GOT3 (cell line): ENCODE data around the gene ASTN2.
"Not testable (repeated sequence)": the region's sequence is repeated elsewhere in the genome, so short reads cannot be mapped to it uniquely, and the experiment has no call there.

Experiments used
- DNase-seq: peaks from one replicate; lab custom pipeline; 2025; ENCODE audit warnings: mixed read lengths; lab: John Stamatoyannopoulos, UW

The ASTN2 gene

DNA sequence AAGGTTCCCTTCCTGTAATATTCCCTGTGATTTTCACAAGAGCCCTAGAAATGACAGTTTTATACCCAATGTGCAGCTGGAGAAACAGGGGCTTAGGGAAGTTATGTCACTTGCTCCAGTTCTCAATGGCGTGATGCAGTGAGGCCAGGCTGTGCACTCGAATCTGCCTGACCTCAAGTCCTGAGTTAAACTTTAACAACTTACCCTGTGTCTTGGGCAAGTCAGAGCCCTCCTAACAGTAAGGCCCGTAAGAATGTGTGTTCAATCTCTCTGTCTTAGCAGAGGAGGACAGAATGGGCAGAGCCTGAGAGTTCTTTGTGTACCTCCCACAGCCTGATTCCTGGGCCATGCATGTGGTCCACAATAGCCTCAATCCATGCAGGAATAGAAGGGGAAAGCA is 546.7 kb downstream of the ASTN2 start:
- no peak for DNase-seq

DNA sequence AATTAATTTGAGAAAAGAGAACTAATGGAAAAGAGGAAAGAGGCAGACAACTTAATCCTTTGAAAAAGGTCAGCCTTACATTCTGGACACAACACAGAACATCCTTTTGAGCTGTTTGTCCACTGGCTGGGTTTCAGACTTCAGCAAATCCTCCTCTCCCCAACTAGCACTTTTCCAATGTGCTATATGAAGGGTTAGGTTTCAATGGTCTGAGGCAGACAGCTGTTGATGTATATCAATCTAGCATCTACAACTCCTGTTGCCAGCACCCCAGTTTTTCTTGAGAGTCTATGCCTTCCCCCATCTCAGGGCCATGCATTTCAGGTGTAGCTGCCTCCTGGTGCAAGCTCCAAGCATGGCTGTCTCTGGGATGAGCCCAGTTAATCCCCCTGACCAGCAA is 553.5 kb downstream of the ASTN2 start:
- DNase-seq = no peak

DNA sequence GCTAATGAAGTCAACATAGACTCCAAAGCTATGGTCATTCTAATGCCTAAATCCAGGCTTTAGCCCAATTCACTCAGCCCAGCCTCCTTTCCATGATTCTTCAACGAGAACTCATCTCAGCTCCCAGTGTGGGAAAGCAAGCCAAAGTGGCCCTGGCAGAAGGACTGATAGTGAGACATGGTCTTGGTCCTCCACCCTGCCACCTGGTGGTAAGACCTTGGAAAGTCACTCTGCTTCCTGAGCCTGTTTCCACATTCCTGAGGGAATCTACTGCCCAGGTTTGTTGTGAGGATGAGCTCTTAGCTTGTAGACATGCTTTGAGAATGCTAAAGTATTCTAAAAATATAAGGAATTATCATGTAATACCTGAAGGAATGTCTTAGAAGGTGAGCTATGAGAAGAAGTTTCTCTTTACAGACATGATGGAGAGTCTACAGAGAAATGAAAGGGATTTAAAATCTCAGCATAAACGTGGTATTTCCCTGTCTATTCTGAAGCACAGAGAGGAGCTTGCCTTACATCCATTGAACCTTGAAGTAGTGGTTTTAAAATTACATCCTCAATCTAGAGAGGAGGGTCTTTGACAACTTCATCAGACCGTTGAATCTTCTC is 554.2 kb downstream of the ASTN2 start:
- DNase-seq = no peak

DNA sequence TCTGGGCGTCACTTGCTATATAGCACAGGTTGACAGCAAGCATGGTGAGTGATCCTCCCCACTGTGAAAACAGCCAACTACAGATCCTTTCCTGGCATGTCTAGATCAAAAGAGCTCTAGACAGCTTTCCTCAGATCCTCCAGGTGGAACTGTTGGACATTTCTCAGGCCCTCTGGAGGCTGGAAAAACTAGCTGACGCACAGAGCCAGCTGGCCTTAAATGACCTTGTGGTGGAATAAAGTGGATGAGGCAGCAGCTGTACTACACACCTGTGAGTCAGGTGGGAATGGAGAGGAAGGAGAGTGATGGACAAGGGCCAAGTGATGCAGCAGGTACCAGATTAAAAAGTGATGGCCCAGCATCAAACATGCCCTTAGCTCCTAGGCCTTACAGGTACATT is 555.1 kb downstream of the ASTN2 start:
- no peak for DNase-seq

DNA sequence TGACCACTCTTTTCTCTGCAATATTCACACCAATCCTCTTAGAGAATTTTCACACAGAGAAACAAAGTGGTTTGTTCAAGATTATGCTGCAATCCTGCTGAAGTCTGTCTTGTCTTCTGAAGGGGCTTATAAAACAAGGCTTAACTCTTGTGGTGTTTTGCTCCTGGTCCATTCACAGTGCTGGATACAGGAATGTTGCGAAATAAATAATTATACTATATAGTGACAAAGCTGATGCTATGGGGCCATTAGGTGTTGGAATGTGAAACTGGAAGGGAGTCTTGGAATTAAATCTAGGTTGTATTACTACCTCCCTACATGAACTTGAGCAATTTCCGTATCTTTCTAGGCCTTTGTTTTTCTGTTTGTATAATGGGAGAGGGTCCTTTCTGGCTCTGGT is 557.5 kb downstream of the ASTN2 start:
- DNase-seq = no peak

DNA sequence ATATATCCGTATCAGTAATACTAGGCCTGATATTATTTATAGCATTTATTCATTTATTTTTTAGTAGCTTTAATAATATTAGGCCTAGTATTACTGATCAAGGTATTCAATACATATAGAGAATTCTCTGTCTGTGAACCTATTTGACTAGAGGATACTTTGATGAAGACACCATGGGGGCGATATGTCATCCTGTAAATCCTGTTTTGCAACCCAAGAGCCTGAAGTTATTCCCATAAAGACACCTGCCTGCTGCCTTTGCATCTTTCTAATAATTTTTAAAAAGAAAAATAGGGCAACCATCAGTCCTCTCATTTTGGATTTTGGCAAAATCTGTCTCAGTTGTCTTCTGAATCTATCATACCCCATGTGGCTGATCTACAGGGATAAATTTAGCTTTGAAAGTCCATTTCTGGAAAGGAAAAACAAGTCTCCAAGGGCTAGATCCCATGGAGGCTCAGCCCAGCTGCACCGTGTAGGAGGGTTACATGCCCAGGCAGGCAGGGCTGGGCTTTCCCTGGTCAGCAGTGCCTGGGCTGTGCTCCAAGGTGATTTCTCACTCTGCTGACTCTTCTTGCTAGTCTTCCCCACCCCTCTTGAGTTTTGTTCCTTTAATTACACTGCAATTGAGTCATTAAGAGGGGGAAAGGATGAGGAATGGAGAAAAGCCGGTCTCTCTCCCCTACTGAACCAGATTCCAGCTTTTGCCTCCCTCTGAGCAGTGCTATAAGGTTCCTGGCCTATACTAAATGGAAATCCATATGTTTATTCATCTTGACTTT is 558.8 kb downstream of the ASTN2 start:
- DNase-seq = no peak

DNA sequence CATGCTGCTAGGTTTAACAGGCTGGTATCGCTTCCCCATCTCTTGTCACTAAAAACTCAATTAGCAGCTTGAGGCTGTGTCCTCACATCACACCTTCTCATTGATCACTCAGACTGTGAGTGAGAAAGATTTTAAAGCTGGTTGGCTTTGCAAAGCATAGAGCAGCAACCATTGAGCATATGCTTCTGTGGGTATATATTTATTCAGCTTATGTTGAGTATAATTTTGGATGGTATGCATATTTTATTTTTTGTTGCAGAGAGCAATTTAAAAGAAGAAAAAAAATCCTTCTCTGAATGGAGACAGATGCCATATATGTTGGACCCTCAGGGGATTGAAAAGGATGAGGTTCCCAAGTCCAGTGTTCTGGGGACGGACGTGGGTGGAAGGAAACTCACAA is 565.1 kb downstream of the ASTN2 start:
- no peak for DNase-seq

DNA sequence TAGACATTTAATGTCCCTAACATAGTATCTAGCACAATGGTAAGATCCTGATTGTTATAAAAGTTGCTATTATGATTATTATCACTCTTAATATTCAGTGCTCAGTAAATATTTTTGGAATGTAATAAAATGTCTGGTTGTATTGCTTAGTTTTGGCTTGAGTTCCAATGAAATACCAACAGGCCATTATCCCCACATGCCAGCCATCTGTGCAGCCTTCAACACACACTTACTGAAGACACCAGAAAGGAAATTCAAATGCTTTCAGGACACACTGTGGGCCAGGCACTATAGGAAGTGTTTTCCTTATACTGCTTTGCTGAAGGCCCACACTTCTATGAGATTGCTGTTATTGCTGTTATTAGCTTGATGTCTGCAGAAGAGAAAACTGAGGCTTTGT is 570.2 kb downstream of the ASTN2 start:
- no peak for DNase-seq

DNA sequence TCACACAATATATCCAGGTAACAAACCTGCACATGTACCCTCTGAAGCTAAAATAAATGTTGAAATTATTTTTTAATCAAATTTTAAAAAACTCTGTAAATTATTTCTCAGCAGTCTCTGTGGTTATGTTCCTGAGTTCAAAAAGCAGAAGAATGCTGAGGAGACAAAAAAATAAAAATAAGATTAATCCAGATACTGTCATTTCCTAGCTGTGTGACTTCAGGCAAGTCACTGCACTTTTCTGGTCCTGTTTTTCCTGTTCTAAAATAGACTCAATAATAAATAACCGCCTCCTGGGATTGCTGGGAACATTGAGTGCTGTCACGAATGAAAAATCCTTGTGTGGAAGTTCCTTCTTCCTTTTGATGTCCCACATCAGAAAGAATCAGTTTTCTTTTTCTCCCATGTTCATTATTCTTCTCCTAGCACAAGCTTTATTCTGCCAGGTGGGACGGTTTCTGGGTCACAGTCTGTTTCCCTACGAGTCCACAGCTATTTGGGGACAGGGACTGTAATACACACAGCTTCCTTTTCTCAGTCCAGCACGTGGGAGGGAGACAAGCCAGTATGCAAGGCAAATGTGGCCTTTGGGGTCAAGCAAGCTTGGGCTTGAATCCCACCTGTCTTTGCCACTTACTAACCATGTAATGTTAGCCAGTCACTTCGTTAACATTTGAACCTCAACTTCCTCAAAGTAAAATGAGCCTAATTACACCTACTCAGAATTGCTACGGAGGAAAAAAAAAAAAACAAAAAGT is 570.8 kb downstream of the ASTN2 start:
- DNase-seq = no peak

DNA sequence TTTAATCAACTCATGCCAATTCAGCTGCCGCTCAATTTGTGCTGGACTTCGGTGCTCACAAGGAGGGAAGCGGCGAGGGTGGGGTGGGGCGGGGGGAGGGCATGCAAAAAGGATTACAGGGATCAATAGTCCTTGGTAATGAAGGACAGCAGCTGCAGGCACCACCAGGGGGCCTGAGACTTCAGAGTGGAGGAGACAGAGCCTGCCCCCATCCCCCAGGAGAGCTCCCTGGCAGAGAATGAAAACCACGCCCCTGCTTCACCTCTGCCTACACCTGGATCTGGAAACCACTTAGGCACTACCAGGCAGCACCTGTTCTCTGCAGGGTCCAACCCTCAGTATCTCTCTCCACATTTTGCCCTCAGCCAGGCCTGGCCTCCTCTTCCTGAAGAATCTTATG is 572.2 kb downstream of the ASTN2 start:
- no peak for DNase-seq

DNA sequence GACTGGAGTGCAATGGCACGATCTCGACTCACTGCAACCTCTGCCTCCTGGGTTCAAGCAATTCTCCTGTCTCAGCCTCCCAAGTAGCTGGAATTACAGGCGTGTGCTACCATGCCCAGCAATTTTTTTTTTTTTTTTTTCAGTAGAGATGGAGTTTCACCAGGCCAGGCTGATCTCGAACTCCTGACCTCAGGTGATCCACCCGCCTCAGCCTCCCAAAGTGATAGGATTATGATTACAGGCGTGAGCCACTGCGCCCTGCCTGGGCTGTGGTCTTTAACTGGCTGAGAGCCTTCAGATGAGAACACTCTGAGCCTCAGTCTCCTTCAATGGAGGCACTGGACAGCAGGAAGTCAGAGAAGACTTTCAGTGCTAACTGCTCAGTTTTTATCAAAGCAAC is 576.4 kb downstream of the ASTN2 start:
- DNase-seq = not testable (repeated sequence)

DNA sequence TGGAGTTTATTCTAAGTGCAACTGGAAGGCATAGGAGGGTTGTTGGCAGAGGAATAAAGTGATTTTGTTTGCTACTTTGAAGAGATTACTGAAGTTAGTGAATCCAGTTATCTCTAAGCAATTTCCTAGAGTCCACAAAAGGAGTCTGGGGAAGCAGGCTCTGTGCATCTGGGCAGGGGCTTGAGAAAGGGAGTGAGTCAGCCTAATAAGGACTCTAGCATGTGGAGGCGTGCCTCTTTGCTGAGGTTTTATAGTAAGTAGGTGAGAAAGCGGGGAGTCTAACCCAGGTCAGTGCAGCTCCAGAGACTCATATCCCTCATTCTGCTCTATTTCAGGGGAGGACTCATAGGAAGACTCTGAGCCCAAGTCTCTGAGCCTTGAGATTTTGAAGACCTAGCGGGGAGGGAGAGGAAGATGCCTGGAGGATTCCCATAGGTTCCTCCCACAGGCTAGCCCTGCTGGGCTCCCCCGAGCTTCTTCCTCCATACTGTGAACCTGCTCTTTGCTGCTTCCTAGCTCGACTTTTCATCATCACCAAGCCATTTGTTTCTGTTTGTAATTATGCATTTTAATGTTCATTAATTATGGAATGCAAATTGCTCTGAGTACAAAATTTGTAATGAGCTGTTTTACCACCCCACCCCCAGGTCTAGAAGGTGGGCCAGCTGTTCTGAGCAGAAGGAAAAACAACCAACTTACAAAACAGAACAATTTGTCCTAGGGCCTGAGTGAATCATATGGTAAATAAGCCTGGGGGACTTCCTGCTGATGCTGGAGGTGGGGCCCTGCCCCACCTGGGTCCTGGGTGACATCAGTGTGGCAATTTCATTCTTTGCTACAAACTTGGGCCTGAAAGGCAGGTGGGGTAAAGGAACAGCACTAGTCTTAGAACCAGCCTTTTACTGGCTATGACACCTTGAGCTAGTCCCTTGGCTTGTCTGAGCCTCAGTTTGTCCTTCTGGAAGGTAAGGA is 577.6 kb downstream of the ASTN2 start:
- DNase-seq = no peak

DNA sequence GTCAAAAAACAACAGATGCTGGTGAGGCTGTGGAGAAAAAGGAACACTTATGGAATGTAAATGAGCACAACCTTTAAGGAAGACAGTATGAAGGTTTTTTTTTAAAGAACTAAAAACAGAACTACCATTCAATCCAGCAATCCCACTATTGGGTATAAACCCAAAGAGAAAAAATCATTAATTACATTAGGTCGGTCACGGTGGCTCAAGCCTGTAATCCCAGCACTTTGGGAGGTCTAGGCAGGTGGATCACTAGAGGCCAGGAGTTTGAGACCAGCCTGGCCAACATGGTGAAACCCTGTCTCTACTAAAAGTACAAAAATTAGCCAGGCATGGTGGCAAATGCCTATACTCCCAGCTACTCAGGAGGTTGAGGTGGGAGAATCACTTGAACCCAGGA is 584.5 kb downstream of the ASTN2 start:
- DNase-seq = not testable (repeated sequence)

DNA sequence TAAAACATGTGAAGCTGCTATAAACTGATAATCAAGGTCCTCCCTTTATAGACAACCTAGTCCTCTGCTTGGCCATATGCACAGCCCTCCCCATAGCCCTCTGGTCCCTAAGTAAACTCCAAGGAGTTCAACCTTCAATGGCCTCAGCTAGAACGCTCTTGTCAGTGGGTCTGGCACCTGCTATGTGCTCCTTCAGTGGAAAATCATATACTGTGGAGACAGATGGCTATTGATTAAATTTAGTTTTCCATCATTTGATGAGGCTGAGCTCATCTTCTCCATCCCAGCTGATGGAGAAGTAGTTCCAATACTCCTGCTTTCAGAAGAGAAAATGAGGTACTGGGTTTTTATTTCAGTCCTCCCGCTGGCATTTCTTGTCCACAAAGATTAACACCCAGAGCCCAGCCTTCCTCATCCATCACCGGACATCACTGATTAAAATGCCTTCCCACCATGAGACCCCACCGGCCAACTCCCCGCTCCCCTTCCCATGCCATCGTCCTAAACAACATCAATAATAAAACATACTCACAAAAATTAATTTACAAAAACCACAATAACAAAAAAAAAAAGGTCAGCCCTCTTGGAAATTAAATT is 593.1 kb downstream of the ASTN2 start:
- no peak for DNase-seq

DNA sequence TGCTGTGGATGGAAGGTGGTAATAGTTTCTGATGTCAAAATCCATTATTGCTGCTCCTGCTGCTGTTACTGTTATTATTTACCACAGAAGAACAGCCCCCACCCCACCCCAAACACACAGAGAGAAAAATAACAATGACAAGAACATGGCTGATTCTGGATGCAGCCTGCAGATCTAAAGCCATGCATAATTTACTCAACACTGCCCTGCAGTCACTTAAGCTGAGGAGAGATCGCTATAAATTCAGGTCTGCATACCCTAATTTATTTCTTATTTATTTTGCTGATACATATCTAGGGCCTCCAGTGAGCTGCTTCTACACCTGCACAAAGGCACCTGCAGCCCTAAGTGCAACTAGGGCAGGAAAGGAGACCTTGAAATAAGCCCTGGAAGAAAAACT is 595.7 kb downstream of the ASTN2 start:
- no peak for DNase-seq

DNA sequence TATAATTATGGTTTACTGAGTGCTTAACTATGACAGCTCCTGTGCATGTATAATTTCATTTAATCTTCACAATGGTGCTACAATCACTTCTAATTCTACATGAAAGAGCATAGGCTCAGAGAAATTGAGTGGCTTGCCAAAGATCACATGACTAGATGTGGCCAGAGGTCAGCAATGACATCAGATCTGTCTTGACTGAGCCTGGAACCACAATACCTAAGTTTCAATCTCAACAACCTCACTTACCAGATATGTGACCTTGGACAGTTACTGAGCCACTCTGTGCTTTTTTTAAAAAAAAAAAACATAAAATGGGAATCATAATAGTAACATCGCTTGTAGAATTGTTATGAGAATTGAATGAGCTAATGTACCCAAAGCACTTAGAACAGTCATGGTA is 597.1 kb downstream of the ASTN2 start:
- DNase-seq = no peak

DNA sequence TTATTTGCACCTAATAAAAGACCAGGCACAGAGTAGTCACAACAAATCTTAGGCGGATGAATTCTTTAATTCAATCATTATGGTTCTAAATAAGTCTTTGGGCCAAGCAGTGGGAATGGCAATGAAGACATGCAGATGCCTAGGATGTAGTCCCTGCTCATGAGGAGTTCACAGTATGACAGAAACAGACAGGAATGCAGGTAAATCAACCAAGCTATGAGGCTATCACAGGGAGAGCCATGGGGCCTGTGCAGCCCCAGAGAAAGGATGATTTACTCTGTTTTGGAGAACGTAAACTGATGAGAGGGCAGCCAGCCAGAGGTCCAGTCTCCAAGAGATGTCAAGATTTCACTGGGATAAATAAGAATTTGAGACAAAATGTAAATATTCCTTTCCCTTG is 598.4 kb downstream of the ASTN2 start:
- DNase-seq = no peak

DNA sequence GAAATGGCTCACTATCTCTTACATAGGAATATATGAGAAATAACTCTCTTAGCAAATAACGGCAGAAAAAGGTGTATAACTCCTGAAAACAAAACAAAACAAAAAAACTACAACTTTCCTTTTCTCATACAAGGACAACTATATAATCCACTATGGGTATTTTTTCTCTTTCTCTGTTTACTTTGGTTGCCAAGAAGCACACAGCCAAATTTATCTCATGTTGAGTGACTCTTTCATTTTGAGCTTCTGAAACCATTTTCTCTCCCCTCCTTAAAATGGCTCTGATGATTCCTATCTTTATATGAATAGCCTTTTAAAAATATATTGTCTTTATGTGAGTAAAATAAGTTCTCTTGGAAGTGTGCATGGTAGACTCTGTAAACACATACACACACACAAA is 599.0 kb downstream of the ASTN2 start:
- DNase-seq = no peak

DNA sequence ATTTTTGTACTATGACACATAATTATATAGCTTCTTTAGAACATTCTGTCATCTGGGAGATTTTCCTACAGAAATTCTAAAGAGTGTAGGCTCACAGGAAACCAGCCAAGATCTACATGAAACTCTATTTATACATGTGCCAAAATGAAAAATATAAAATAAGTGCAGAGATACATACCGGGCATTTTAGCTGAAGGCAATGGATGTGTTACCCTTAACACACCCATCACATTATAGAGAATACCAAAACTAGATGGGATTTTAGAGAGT is 601.9 kb downstream of the ASTN2 start:
- no peak for DNase-seq

DNA sequence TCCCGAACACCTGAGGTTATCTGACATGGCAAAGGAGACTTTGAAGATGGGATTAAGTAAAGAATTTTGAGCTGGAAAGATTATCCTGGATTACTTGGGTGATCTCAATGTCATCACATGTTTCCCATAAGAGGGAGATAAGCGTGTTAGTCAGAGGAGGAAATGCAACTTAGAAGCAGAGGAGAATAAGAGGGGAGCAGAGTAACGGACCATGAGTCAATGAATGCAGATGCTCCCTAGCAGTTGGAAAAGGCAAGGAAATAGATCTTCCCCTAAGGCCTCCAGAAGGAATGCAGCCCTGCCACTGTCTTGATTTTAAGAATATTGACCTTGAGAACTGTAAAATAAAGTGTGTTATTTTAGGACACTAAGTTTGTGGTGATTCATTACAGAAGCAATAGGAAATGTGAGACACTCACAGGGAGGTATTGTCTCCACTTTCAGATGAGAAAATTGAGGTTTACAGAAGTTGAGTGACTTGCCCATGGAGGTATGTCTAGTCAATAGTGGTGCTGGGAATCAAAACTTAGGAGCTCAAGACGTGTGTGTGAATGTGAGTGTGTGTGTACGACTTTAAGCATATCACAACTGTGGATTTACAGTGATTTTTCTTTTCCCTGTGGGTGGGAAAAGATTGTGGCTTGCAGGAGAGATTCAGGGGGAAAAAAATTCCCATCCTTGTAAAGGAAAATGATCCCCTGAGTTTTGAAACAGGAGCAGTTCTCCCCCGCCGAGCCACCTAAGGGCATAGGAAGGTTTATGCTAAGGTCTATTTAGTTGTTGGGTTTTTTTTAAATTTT is 602.4 kb downstream of the ASTN2 start:
- DNase-seq = no peak

DNA sequence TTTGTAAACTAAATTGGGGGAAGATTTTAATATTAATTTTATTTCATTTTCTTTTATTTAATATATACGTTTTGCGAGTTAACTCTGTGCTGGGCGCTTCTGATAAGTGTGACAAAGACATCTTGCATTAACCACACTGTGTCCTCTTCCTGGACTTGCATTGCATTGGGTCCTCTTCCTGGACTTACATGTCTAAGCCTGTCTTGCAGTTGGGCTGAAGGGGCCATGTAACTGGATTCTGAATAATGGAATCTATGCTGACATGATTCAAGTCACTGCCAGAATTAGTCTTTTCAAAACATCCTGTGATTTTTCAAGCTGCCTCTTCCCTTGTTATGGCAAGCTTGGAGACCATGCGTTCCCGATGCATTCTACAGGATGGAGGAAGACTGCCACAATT is 605.2 kb downstream of the ASTN2 start:
- no peak for DNase-seq
